CD4-positive, CD25-positive, alpha-beta regulatory T cell (primary cell): ENCODE data around the gene TBK1. TPM values are rescaled to one million over a fixed set of nuclear protein-coding genes. Genes with fewer than 3 reads are reported as not detected.
A peak's percentile ranks its signal among the peaks of the same experiment; 100 is the strongest.

ENCODE experiments used
- ATAC-seq, 2 donors: fragments of 150-1000 bp; cut with Tn5 transposase; one replicate each; pipeline ENCODE4 v1.10.0; 2021; ENCODE audit warnings: low read depth in 2 of 2, moderate number of reproducible peaks in 2 of 2, moderate library complexity in 1 of 2
- DNase-seq, 3 donors: peaks; one replicate each; pipeline versions ENCODE4 v3.0.0 to v3.0.0-alpha.2; 2012 to 2022; ENCODE audit warnings: mixed read lengths in 1 of 3
- H3K27ac ChIP-seq: one replicate; pipeline ENCODE4 v1.7.0; 2013; ENCODE audit warnings: mild to moderate bottlenecking, low read length; ENCODE audit not compliant: insufficient read depth, poor library complexity, severe bottlenecking
- H3K27me3 ChIP-seq: one replicate; pipeline ENCODE4 v1.7.0; 2013; ENCODE audit warnings: low read length; ENCODE audit not compliant: control insufficient read depth, insufficient read depth
- H3K36me3 ChIP-seq: one replicate; pipeline ENCODE4 v1.7.0; 2013; ENCODE audit warnings: mild to moderate bottlenecking, low read length, moderate library complexity; ENCODE audit not compliant: control insufficient read depth, insufficient read depth
- H3K4me1 ChIP-seq: 2 replicates; pipeline ENCODE4 v1.7.0; 2013; ENCODE audit warnings: mild to moderate bottlenecking, low read length; ENCODE audit not compliant: insufficient read depth, control insufficient read depth, poor library complexity, severe bottlenecking
- H3K4me3 ChIP-seq: one replicate; pipeline ENCODE4 v1.7.0; 2013; ENCODE audit warnings: low read depth, mild to moderate bottlenecking, low read length, moderate library complexity
- H3K9me3 ChIP-seq, 2 experiments: 1 replicate in 1 of 2; 2 replicates in 1 of 2; pipeline ENCODE4 v1.7.0; 2013; ENCODE audit warnings: low read length in 2 of 2, mild to moderate bottlenecking in 1 of 2, moderate library complexity in 1 of 2; ENCODE audit not compliant: control insufficient read depth in 2 of 2
- H3K27ac Mint-ChIP-seq, 3 donors: one replicate each; pipeline ENCODE4 v1.8.0; 2020 to 2022; ENCODE audit warnings: mild to moderate bottlenecking in 3 of 3, mixed read lengths in 3 of 3, moderate library complexity in 2 of 3
- H3K27me3 Mint-ChIP-seq: one replicate; pipeline ENCODE4 v1.8.0; 2022; ENCODE audit warnings: mild to moderate bottlenecking, mixed read lengths
- H3K36me3 Mint-ChIP-seq: one replicate; pipeline ENCODE4 v1.8.0; 2020; ENCODE audit warnings: mixed read lengths
- H3K4me1 Mint-ChIP-seq, 4 donors: one replicate each; pipeline ENCODE4 v1.8.0; 2020 to 2022; ENCODE audit warnings: mixed read lengths in 4 of 4, mild to moderate bottlenecking in 1 of 4
- H3K4me3 Mint-ChIP-seq, 4 donors: one replicate each; pipeline ENCODE4 v1.8.0; 2020 to 2022; ENCODE audit warnings: mild to moderate bottlenecking in 4 of 4, mixed read lengths in 4 of 4, moderate library complexity in 3 of 4
- H3K9me3 Mint-ChIP-seq, 7 donors: one replicate each; pipeline ENCODE4 v1.8.0; 2020 to 2022; ENCODE audit warnings: mixed read lengths in 7 of 7, mild to moderate bottlenecking in 3 of 7, moderate library complexity in 2 of 7
- polyA plus RNA-seq, 4 donors: library from polyadenylated mRNA; unstranded; fragments of 300-500 nt; fragmentation: Illumina TruSeq; gene quantifications; one replicate each; pipeline ENCODE4 v1.2.3, GENCODE V29; 2021
- total RNA-seq: library from RNA; stranded (reverse); gene quantifications from one replicate; pipeline ENCODE4 v1.2.3, GENCODE V29; 2022

Gene TBK1
- total and polyA plus RNA-seq, 5 donors from 2014 or later: 21.3 to 29.1 (median 23.4) TPM

DNA sequence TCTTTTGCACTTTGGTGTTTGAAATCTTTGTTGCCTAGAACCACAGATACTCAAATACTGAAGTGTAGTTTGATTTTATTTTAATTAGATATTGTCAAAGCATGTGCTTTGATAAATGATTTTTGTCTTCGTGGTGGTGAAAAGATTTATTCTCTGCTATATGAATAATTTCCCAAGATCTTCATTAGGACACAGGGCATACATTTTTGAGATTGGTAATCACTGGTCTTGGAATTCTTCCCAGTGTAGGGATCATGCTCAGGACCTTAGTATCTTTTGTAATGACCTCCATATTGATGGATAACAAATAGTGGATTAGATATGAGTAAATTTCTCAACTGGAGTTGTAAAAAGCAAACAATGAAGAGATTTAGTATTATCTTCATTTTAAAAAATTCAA lies 28.2 kb downstream of the TBK1 start:
- H3K4me3 ChIP-seq: no peak overlapping the region
- peak overlapping the region in 1 of 3 donors; percentile 31 for H3K27ac Mint-ChIP-seq

DNA sequence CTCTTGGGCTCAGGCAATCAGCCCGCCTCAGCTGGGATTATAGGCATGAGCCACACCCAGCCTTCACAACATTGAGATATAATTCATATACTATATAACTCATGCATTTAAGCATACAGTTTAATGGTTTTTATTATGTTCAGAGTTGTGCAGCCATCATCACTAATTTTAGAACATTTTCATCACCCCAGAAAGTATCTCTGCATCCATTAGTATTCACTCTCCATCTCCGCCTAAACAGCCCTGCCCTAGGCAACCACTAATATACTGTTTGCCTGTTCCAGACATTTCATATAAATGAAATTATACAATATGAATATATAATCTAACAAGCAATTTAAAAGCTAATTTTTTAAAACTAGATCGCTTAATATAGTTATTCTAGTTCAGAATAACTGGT lies 34.7 kb downstream of the TBK1 start:
- Mint-ChIP-seq H3K4me1 (peaks cover 0 to 3% (median under 1%) of the 10 kb centered on the region in 4 donors), H3K36me3 (peaks cover 29% of the 10 kb centered on the region), H3K9me3 (no peaks in the 10 kb centered on the region), H3K4me3 (no peak overlapping the region), H3K27ac (no peak overlapping the region), H3K27me3 (no peaks in the 10 kb centered on the region)
- ATAC-seq: no peak
- H3K9me3 ChIP-seq: no peaks in the 10 kb centered on the region
- H3K27me3 ChIP-seq: no peaks in the 10 kb centered on the region
- no peak overlapping the region for H3K27ac ChIP-seq
- peaks cover 67% of the 10 kb centered on the region for H3K36me3 ChIP-seq
- DNase-seq: no peak
- no peaks in the 10 kb centered on the region for H3K4me1 ChIP-seq
- H3K4me3 ChIP-seq: no peak overlapping the region

More for the DNA sequence above, 28.2 kb downstream of the TBK1 start:
- H3K9me3 Mint-ChIP-seq: peaks cover 0 to 12% (median 0%) of the 10 kb centered on the region in 7 donors
- DNase-seq (no peak), ATAC-seq (no peak)
- Histone ChIP-seq H3K27me3 (no peaks in the 10 kb centered on the region), H3K9me3 (no peaks in the 10 kb centered on the region), H3K36me3 (peaks cover 52% of the 10 kb centered on the region), H3K4me1 (peaks cover 3% of the 10 kb centered on the region), H3K27ac (no peak overlapping the region)
- no peaks in the 10 kb centered on the region for H3K27me3 Mint-ChIP-seq
- peaks cover 13 to 15% (median 14%) of the 10 kb centered on the region in 4 donors for H3K4me1 Mint-ChIP-seq
- H3K36me3 Mint-ChIP-seq: peaks cover 33% of the 10 kb centered on the region
- no peak overlapping the region for H3K4me3 Mint-ChIP-seq

GRCh38 chr12:64491718-64492117 lies 39.8 kb downstream of the TBK1 start:
- no peaks in the 10 kb centered on the region for H3K27me3 ChIP-seq
- peaks cover 9 to 20% (median 12%) of the 10 kb centered on the region in 4 donors for H3K4me1 Mint-ChIP-seq
- peaks cover 14% of the 10 kb centered on the region for H3K4me1 ChIP-seq
- H3K4me3 Mint-ChIP-seq: no peak overlapping the region
- no peak overlapping the region for H3K27ac Mint-ChIP-seq
- H3K27me3 Mint-ChIP-seq: no peaks in the 10 kb centered on the region
- no peaks in the 10 kb centered on the region for H3K9me3 ChIP-seq
- peaks cover 48% of the 10 kb centered on the region for H3K36me3 ChIP-seq
- no peak overlapping the region for H3K4me3 ChIP-seq
- no peak for DNase-seq
- no peak overlapping the region for H3K27ac ChIP-seq
- ATAC-seq: no peak
- no peaks in the 10 kb centered on the region for H3K9me3 Mint-ChIP-seq
- peaks cover 27% of the 10 kb centered on the region for H3K36me3 Mint-ChIP-seq

- Mint-ChIP-seq H3K4me3 (no peak overlapping the region), H3K9me3 (no peaks in the 10 kb centered on the region), H3K4me1 (peaks cover 9 to 20% (median 12%) of the 10 kb centered on the region in 4 donors), H3K36me3 (peaks cover 40% of the 10 kb centered on the region), H3K27ac (no peak overlapping the region), H3K27me3 (no peaks in the 10 kb centered on the region)
- ATAC-seq (no peak), DNase-seq (no peak)
- Histone ChIP-seq H3K9me3 (no peaks in the 10 kb centered on the region), H3K4me1 (peaks cover 14% of the 10 kb centered on the region), H3K27me3 (no peaks in the 10 kb centered on the region), H3K4me3 (no peak overlapping the region), H3K27ac (no peak overlapping the region), H3K36me3 (peaks cover 50% of the 10 kb centered on the region)
Measured at GRCh38 chr12:64493513-64493912, 41.6 kb downstream of the TBK1 start.

GRCh38 chr12:64494998-64495729 lies 43.2 kb downstream of the TBK1 start:
- no peaks in the 10 kb centered on the region for H3K9me3 Mint-ChIP-seq
- peaks cover 34% of the 10 kb centered on the region for H3K36me3 Mint-ChIP-seq
- H3K4me1 Mint-ChIP-seq: peaks cover 9 to 20% (median 11%) of the 10 kb centered on the region in 4 donors
- H3K27me3 Mint-ChIP-seq: no peaks in the 10 kb centered on the region
- peak overlapping the region in 2 of 3 donors; percentile 83 to 85 for H3K27ac Mint-ChIP-seq
- ATAC-seq (peak in 1 of 2 donors; percentile 31), DNase-seq (peak in 2 of 3 donors; percentile 21 to 44)
- peak overlapping the region; percentile 53 for H3K4me3 ChIP-seq
- H3K4me3 Mint-ChIP-seq: peak overlapping the region in 2 of 4 donors; percentile 50 to 55
- no peaks in the 10 kb centered on the region for H3K27me3 ChIP-seq
- peaks cover 14% of the 10 kb centered on the region for H3K4me1 ChIP-seq
- H3K36me3 ChIP-seq: peaks cover 54% of the 10 kb centered on the region
- no peaks in the 10 kb centered on the region for H3K9me3 ChIP-seq
- H3K27ac ChIP-seq: no peak overlapping the region

DNA sequence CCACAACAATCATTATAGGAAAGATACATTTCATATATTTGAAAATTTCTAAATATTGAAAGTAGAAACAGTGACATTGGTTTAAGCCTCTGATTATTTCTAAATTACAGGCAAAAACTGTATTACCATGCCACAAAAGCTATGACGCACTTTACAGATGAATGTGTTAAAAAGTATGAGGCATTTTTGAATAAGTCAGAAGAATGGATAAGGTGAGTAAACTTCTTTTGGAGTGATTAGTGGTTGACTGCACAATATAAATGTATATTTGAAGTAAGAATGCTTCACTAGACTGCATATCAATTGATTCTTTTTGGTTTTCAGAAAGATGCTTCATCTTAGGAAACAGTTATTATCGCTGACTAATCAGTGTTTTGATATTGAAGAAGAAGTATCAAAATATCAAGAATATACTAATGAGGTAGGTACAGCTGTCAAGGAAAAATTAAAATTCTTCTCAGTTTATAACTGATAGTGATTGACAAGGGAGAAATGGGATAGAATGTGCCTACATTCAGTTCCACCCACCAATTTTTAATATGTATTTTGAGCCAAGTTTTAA lies 45.0 kb downstream of the TBK1 start:
- ATAC-seq (no peak), DNase-seq (no peak)
- Mint-ChIP-seq H3K9me3 (no peaks in the 10 kb centered on the region), H3K27ac (peak overlapping the region in 1 of 3 donors; percentile 74), H3K4me1 (peaks cover 9 to 17% (median 11%) of the 10 kb centered on the region in 4 donors), H3K27me3 (no peaks in the 10 kb centered on the region), H3K4me3 (no peak overlapping the region), H3K36me3 (peaks cover 33% of the 10 kb centered on the region)
- Histone ChIP-seq H3K27me3 (no peaks in the 10 kb centered on the region), H3K4me3 (no peak overlapping the region), H3K27ac (no peak overlapping the region), H3K9me3 (no peaks in the 10 kb centered on the region), H3K4me1 (peaks cover 14% of the 10 kb centered on the region), H3K36me3 (peaks cover 46% of the 10 kb centered on the region)

DNA sequence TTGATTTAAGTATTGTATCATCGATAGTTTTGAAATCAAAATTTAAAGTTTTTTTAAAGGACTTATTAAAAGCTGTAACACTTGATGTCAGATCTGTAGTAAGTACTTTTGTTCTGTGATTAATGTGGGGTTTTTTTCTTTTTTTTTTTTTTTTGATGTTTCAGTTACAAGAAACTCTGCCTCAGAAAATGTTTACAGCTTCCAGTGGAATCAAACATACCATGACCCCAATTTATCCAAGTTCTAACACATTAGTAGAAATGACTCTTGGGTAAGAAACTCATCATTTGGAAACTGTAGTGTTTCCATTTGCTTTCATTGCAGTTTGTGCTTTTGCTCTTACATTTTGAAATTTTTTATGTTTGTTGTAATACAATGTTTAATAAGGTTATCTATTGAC lies 45.6 kb downstream of the TBK1 start:
- Histone ChIP-seq H3K36me3 (peaks cover 46% of the 10 kb centered on the region), H3K27me3 (no peaks in the 10 kb centered on the region), H3K4me3 (no peak overlapping the region), H3K9me3 (no peaks in the 10 kb centered on the region), H3K27ac (no peak overlapping the region), H3K4me1 (peaks cover 14% of the 10 kb centered on the region)
- Mint-ChIP-seq H3K4me3 (no peak overlapping the region), H3K4me1 (peaks cover 9 to 17% (median 11%) of the 10 kb centered on the region in 4 donors), H3K9me3 (no peaks in the 10 kb centered on the region), H3K36me3 (peaks cover 32% of the 10 kb centered on the region), H3K27me3 (no peaks in the 10 kb centered on the region), H3K27ac (peak overlapping the region in 2 of 3 donors; percentile 10 to 21)
- no peak for ATAC-seq
- DNase-seq: no peak
